ENCODE data around the gene CRHR1. TPM values are rescaled to one million over a fixed set of nuclear protein-coding genes. Genes with fewer than 3 reads are reported as not detected.

The CRHR1 gene
- total RNA-seq, 1 experiment from 2014 or later: not detected

DNA sequence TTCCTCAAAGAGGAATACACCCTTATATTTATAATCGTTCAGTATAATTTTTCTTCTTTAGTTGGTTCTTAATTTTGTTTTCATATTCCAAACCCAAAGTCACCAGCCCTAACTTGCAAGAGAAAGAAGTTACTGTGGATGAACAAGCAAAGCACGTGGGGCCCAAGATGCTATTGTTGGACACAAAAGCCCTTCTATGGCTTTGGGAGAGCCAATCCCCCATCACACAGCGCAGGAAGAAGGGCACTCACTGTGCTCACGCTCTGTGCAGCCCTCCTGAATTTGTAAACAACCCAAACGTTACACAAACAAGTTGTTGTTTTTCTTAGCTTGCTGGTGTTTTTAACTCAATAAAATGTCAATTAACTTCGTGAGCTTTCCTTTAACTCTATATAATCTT lies 83.1 kb downstream of the CRHR1 start:
- peaks cover 2% of the 10 kb centered on the region; the same call in 1 of the 2 replicates for H3K9me3 ChIP-seq (ENCODE audit: insufficient read depth, low read depth)
- H3K27me3 ChIP-seq (ENCODE audit: insufficient read depth, low read depth): peaks cover 98% of the 10 kb centered on the region
- no peaks in the 10 kb centered on the region for H3K79me2 ChIP-seq (ENCODE audit: low read depth)
- no peaks in the 10 kb centered on the region for H3K36me3 ChIP-seq (ENCODE audit: low read depth)
- no peaks in the 10 kb centered on the region for H3K9me2 ChIP-seq (ENCODE audit: insufficient read depth)
- ChIA-PET POLR2A (ENCODE audit: unreplicated experiment) (no interaction called here), CTCF (no interaction called here)
- no peak overlapping the region for H3K4me2 ChIP-seq
- H3K4me1 ChIP-seq (replicated peaks; ENCODE audit: insufficient read depth): no peaks in the 10 kb centered on the region
- no peak for DNase-seq
- no peak overlapping the region for H3K27ac ChIP-seq
- no peak for TF ChIP-seq EZH2 (IDR thresholded peaks at IDR 0.05; ENCODE audit: low read depth)
- TF ChIP-seq, protein P1, sequence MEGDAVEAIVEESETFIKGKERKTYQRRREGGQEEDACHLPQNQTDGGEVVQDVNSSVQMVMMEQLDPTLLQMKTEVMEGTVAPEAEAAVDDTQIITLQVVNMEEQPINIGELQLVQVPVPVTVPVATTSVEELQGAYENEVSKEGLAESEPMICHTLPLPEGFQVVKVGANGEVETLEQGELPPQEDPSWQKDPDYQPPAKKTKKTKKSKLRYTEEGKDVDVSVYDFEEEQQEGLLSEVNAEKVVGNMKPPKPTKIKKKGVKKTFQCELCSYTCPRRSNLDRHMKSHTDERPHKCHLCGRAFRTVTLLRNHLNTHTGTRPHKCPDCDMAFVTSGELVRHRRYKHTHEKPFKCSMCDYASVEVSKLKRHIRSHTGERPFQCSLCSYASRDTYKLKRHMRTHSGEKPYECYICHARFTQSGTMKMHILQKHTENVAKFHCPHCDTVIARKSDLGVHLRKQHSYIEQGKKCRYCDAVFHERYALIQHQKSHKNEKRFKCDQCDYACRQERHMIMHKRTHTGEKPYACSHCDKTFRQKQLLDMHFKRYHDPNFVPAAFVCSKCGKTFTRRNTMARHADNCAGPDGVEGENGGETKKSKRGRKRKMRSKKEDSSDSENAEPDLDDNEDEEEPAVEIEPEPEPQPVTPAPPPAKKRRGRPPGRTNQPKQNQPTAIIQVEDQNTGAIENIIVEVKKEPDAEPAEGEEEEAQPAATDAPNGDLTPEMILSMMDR (conservative IDR thresholded peaks at IDR 0.05): no peak
- no peaks in the 10 kb centered on the region for H3F3A ChIP-seq (ENCODE audit: insufficient read depth, low read depth)
- no peaks in the 10 kb centered on the region for H4K20me1 ChIP-seq (ENCODE audit: insufficient read depth)
- H3K4me3 ChIP-seq: no peak overlapping the region
- intact Hi-C loops (cut with micrococcal nuclease; ENCODE audit: unreplicated experiment): no loop called here
- H2AFZ ChIP-seq: no peak overlapping the region
- BruUV-seq (replicated peaks): no TSS peak

DNA sequence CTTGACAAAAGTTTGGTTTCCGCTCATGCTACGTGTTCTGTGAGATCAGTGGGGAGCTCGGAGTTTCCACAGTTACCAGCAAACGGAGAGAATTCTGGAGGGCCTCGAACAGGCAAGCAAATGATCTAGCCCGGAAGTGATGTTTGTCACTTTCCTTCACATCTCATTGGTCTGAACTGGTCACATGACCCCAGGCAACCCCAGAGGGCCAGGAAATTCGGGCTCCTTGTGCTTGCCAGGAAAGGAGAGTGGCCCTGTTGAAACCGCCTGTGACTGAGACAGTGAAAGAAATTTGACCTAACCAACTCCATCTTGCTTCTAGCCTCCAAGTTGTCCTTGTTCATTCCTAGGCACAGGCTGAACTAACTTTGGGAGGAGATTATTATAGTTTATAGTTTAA lies 83.6 kb downstream of the CRHR1 start:
- Histone ChIP-seq H3K4me2 (no peak overlapping the region), H3K79me2 (ENCODE audit: low read depth) (no peaks in the 10 kb centered on the region), H4K20me1 (ENCODE audit: insufficient read depth) (no peaks in the 10 kb centered on the region), H3F3A (ENCODE audit: insufficient read depth, low read depth) (no peaks in the 10 kb centered on the region), H3K36me3 (ENCODE audit: low read depth) (no peaks in the 10 kb centered on the region), H3K27ac (no peak overlapping the region), H2AFZ (no peak overlapping the region), H3K9me2 (ENCODE audit: insufficient read depth) (no peaks in the 10 kb centered on the region), H3K4me1 (replicated peaks; ENCODE audit: insufficient read depth) (no peaks in the 10 kb centered on the region), H3K27me3 (ENCODE audit: insufficient read depth, low read depth) (peaks cover 98% of the 10 kb centered on the region), H3K4me3 (no peak overlapping the region), H3K9me3 (ENCODE audit: insufficient read depth, low read depth) (no peaks in the 10 kb centered on the region)
- DNase-seq: no peak
- no peak for TF ChIP-seq EZH2 (IDR thresholded peaks at IDR 0.05; ENCODE audit: low read depth)
- TF ChIP-seq, protein P1 (conservative IDR thresholded peaks at IDR 0.05): no peak
- intact Hi-C loops (cut with micrococcal nuclease; ENCODE audit: unreplicated experiment): no loop called here
- ChIA-PET POLR2A (ENCODE audit: unreplicated experiment) (no interaction called here), CTCF (no interaction called here)
- no TSS peak for BruUV-seq (replicated peaks)

DNA sequence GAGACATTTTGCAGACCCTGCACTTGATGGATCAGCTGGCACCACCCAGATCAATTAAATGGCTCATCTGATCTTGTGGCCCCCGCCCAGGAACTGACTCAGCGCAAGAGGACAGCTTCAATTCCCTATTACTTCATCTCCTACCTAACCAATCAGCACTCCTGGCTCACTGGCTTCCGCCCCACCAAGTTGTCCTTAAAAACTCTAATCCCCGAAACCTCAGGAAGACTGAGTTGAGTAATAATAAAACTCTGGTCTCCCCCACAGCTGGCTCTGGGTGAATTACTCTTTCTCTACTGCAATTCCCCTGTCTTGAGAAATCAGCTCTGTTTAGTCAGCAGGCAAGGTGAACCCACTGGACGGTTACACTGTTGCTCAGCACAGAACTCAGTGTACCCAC lies 84.2 kb downstream of the CRHR1 start:
- no peak overlapping the region for H2AFZ ChIP-seq
- POLR2A ChIA-PET (ENCODE audit: unreplicated experiment): no interaction called here
- H3K79me2 ChIP-seq (ENCODE audit: low read depth): no peaks in the 10 kb centered on the region
- peaks cover 98% of the 10 kb centered on the region for H3K27me3 ChIP-seq (ENCODE audit: insufficient read depth, low read depth)
- TF ChIP-seq, protein P1 (conservative IDR thresholded peaks at IDR 0.05): no peak
- TF ChIP-seq EZH2 (IDR thresholded peaks at IDR 0.05; ENCODE audit: low read depth): no peak
- H3K4me1 ChIP-seq (replicated peaks; ENCODE audit: insufficient read depth): no peaks in the 10 kb centered on the region
- no peaks in the 10 kb centered on the region for H3K9me3 ChIP-seq (ENCODE audit: insufficient read depth, low read depth)
- CTCF ChIA-PET: no interaction called here
- H3F3A ChIP-seq (ENCODE audit: insufficient read depth, low read depth): no peaks in the 10 kb centered on the region
- H3K36me3 ChIP-seq (ENCODE audit: low read depth): no peaks in the 10 kb centered on the region
- H4K20me1 ChIP-seq (ENCODE audit: insufficient read depth): no peaks in the 10 kb centered on the region
- DNase-seq: no peak
- no TSS peak for BruUV-seq (replicated peaks)
- no peak overlapping the region for H3K4me2 ChIP-seq
- no peak overlapping the region for H3K4me3 ChIP-seq
- no peak overlapping the region for H3K27ac ChIP-seq
- intact Hi-C loops (cut with micrococcal nuclease; ENCODE audit: unreplicated experiment): no loop called here
- H3K9me2 ChIP-seq (ENCODE audit: insufficient read depth): no peaks in the 10 kb centered on the region
